Liver (tissue), 9 donors: ENCODE data around the gene TUBB1. TPM values are rescaled to one million over a fixed set of nuclear protein-coding genes. Genes with fewer than 3 reads are reported as not detected.

Experiments
- DNase-seq: peaks from one replicate; pipeline ENCODE4 v3.0.0-alpha.2; 2017; ENCODE audit warnings: low spot score
- H3K27ac ChIP-seq, 2 donors: one replicate each; pipeline ENCODE4 v1.7.0; 2013; ENCODE audit warnings: inconsistent platforms in 2 of 2, low read length in 2 of 2, control low read depth in 1 of 2, low read depth in 1 of 2, mild to moderate bottlenecking in 1 of 2
- H3K27me3 ChIP-seq, 4 donors: one replicate each; pipeline versions ENCODE4 v1.6.1 to v1.7.0; 2013; ENCODE audit warnings: low read length in 3 of 4, inconsistent platforms in 1 of 4, mild to moderate bottlenecking in 1 of 4, moderate library complexity in 1 of 4; ENCODE audit not compliant: control insufficient read depth in 4 of 4, insufficient read depth in 4 of 4
- H3K36me3 ChIP-seq, 4 donors: one replicate each; pipeline versions ENCODE4 v1.6.1 to v1.7.0; 2013; ENCODE audit warnings: low read length in 3 of 4, mild to moderate bottlenecking in 3 of 4, low read depth in 1 of 4, moderate library complexity in 1 of 4; ENCODE audit not compliant: control insufficient read depth in 4 of 4, insufficient read depth in 3 of 4
- H3K4me1 ChIP-seq, 4 donors: one replicate each; pipeline versions ENCODE4 v1.6.1 to v1.7.0; 2013; ENCODE audit warnings: low read length in 3 of 4, mild to moderate bottlenecking in 3 of 4, moderate library complexity in 1 of 4; ENCODE audit not compliant: control insufficient read depth in 4 of 4, insufficient read depth in 4 of 4
- H3K4me3 ChIP-seq, 3 donors: one replicate each; pipeline versions ENCODE4 v1.6.1 to v1.7.0; 2013; ENCODE audit warnings: low read length in 3 of 3, control low read depth in 1 of 3, low read depth in 1 of 3, mild to moderate bottlenecking in 1 of 3
- H3K9ac ChIP-seq, 2 donors: one replicate each; pipeline ENCODE4 v1.7.0; 2013; ENCODE audit warnings: low read length in 2 of 2, mild to moderate bottlenecking in 2 of 2, moderate library complexity in 2 of 2, control low read depth in 1 of 2, low read depth in 1 of 2
- H3K9me3 ChIP-seq, 4 donors: one replicate each; pipeline versions ENCODE4 v1.6.1 to v1.7.0; 2013; ENCODE audit warnings: low read length in 3 of 4; ENCODE audit not compliant: control insufficient read depth in 4 of 4
- EGR1 ChIP-seq, 2 donors: IDR thresholded peaks; 2 replicates each; pipeline ENCODE4 v1.6.1; 2016 to 2018; ENCODE audit warnings: antibody characterized with exemption in 2 of 2, low read depth in 2 of 2
- FOXA1 ChIP-seq: IDR thresholded peaks from 2 replicates; pipeline ENCODE4 v1.6.1; 2016; ENCODE audit warnings: antibody characterized with exemption
- GABPA ChIP-seq, 2 donors: IDR thresholded peaks in 1 of 2; conservative IDR thresholded peaks in 1 of 2; 2 replicates each; pipeline ENCODE4 v1.6.1; 2016; ENCODE audit warnings: antibody characterized with exemption in 2 of 2, mild to moderate bottlenecking in 1 of 2, moderate library complexity in 1 of 2
- HNF4A ChIP-seq, 2 donors: conservative IDR thresholded peaks; 2 replicates each; pipeline ENCODE4 v1.6.1; 2016; ENCODE audit warnings: antibody characterized with exemption in 2 of 2, mild to moderate bottlenecking in 2 of 2
- JUND ChIP-seq, 2 donors: IDR thresholded peaks; 2 replicates each; pipeline ENCODE4 v1.6.1; 2016; ENCODE audit warnings: antibody characterized with exemption in 2 of 2
- NR2F2 ChIP-seq: IDR thresholded peaks from 2 replicates; pipeline ENCODE4 v1.6.1; 2016; ENCODE audit warnings: antibody characterized with exemption
- RAD21 ChIP-seq, 2 donors: IDR thresholded peaks; 2 replicates each; pipeline ENCODE4 v1.6.1; 2016; ENCODE audit warnings: antibody characterized with exemption in 2 of 2, mild to moderate bottlenecking in 2 of 2
- RXRA ChIP-seq, 2 donors: IDR thresholded peaks; 2 replicates each; pipeline ENCODE4 v1.6.1; 2017 to 2018; ENCODE audit warnings: antibody characterized with exemption in 2 of 2, mild to moderate bottlenecking in 1 of 2
- SP1 ChIP-seq: IDR thresholded peaks from 2 replicates; pipeline ENCODE4 v1.6.1; 2018; ENCODE audit warnings: antibody characterized with exemption, mild to moderate bottlenecking
- TAF1 ChIP-seq: conservative IDR thresholded peaks from 2 replicates; pipeline ENCODE4 v1.6.1; 2016; ENCODE audit warnings: antibody characterized with exemption, mild to moderate bottlenecking
- YY1 ChIP-seq: IDR thresholded peaks from 2 replicates; pipeline ENCODE4 v1.6.1; 2016; ENCODE audit warnings: antibody characterized with exemption, mild to moderate bottlenecking
- WGBS: extraction: QIAGEN DNeasy Blood & Tissue Kit; methylation state at CpG from one replicate; pipeline ENCODE4 v1.1.7; 2013; 5-methylcytosine and 5-hydroxymethylcytosine counted together
- polyA plus RNA-seq, 2 donors: library from polyadenylated mRNA; stranded (reverse) in 1 of 2; unstranded in 1 of 2; fragments of 200-250 nt in 1 of 2; fragments of >200 nt in 1 of 2; fragmentation: Nextera tagmentation in 1 of 2; extraction: Ambion mirVana in 1 of 2; gene quantifications; one replicate each; pipeline versions ENCODE4 v1.2.1 to v1.2.3, GENCODE V29; 2013 to 2015
- total RNA-seq, 2 donors: library from RNA; depleted of rRNA; stranded (reverse); fragments of >200 nt; gene quantifications; one replicate each; pipeline ENCODE4 v1.2.3, GENCODE V29; 2014
- TF ChIP-seq, protein P1 (sequence below): IDR thresholded peaks from 2 replicates; pipeline ENCODE4 v1.6.1; 2016; ENCODE audit warnings: antibody characterized with exemption
- TF ChIP-seq, protein P2 (sequence below): fragments of 150-350 bp; IDR thresholded peaks from 2 replicates; pipeline ENCODE4 v1.5.1; 2017; ENCODE audit warnings: improper control_type of control experiment, low read depth, low read length; ENCODE audit not compliant: missing input control
- TF ChIP-seq, protein P3 (sequence below): IDR thresholded peaks from 2 replicates; pipeline ENCODE4 v1.6.1; 2016; ENCODE audit warnings: antibody characterized with exemption, mild to moderate bottlenecking
- donor health status: healthy.
- donor health status: healthy.
- donor health status: healthy.
- donor health status: healthy.
- donor health status: healthy.

TUBB1 gene
- total and polyA plus RNA-seq, 4 donors, result 0.17 to 59.5 (median 0.24) TPM

DNA sequence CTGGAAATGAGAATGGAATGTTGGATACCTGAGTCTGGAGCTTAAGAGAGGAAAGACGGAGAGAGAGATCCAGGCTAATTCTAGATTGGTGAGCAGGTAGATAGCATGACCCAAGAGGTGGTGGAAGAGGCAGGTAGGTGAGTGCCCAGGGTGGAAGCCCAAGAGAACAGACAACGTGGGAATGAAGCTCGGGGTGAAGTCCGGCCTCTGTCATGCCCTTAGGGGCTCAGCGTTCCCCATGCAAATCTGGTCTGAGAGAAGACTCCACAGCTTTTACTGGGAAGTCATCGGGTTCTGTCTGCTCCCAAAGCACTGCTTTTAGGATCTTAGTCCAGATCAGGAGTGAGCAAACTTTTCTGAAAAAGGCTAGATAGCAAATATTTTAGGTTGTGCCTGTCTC is 34.5 kb upstream of the TUBB1 start:
- no peaks in the 10 kb centered on the region for H3K9me3 ChIP-seq
- WGBS, result 82% methylated on average over 6 of the region's 6 CpGs
- H3K27me3 ChIP-seq, result no peaks in the 10 kb centered on the region
- no peak overlapping the region for H3K27ac ChIP-seq
- peaks cover 5 to 35% (median 23%) of the 10 kb centered on the region in 4 donors for H3K4me1 ChIP-seq
- H3K4me3 ChIP-seq, result no peak overlapping the region
- H3K36me3 ChIP-seq, result peaks cover 3 to 26% (median 20%) of the 10 kb centered on the region in 4 donors
- TF ChIP-seq NR2F2 (no peak), EGR1 (IDR thresholded peaks at IDR 0.05; ENCODE audit: low read depth in 2 of 2) (no peak), JUND (IDR thresholded peaks at IDR 0.05) (no peak), GABPA (IDR thresholded peaks at IDR 0.05 in 1 of 2, conservative IDR thresholded peaks at IDR 0.05 in 1 of 2) (no peak), TAF1 (no peak), YY1 (no peak), HNF4A (conservative IDR thresholded peaks at IDR 0.05) (no peak), SP1 (no peak), RXRA (IDR thresholded peaks at IDR 0.05) (no peak), RAD21 (IDR thresholded peaks at IDR 0.05) (no peak), FOXA1 (no peak)
- TF ChIP-seq, protein P1, sequence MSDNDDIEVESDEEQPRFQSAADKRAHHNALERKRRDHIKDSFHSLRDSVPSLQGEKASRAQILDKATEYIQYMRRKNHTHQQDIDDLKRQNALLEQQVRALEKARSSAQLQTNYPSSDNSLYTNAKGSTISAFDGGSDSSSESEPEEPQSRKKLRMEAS, result no peak
- TF ChIP-seq, protein P2, sequence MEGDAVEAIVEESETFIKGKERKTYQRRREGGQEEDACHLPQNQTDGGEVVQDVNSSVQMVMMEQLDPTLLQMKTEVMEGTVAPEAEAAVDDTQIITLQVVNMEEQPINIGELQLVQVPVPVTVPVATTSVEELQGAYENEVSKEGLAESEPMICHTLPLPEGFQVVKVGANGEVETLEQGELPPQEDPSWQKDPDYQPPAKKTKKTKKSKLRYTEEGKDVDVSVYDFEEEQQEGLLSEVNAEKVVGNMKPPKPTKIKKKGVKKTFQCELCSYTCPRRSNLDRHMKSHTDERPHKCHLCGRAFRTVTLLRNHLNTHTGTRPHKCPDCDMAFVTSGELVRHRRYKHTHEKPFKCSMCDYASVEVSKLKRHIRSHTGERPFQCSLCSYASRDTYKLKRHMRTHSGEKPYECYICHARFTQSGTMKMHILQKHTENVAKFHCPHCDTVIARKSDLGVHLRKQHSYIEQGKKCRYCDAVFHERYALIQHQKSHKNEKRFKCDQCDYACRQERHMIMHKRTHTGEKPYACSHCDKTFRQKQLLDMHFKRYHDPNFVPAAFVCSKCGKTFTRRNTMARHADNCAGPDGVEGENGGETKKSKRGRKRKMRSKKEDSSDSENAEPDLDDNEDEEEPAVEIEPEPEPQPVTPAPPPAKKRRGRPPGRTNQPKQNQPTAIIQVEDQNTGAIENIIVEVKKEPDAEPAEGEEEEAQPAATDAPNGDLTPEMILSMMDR, result no peak
- TF ChIP-seq, protein P3, sequence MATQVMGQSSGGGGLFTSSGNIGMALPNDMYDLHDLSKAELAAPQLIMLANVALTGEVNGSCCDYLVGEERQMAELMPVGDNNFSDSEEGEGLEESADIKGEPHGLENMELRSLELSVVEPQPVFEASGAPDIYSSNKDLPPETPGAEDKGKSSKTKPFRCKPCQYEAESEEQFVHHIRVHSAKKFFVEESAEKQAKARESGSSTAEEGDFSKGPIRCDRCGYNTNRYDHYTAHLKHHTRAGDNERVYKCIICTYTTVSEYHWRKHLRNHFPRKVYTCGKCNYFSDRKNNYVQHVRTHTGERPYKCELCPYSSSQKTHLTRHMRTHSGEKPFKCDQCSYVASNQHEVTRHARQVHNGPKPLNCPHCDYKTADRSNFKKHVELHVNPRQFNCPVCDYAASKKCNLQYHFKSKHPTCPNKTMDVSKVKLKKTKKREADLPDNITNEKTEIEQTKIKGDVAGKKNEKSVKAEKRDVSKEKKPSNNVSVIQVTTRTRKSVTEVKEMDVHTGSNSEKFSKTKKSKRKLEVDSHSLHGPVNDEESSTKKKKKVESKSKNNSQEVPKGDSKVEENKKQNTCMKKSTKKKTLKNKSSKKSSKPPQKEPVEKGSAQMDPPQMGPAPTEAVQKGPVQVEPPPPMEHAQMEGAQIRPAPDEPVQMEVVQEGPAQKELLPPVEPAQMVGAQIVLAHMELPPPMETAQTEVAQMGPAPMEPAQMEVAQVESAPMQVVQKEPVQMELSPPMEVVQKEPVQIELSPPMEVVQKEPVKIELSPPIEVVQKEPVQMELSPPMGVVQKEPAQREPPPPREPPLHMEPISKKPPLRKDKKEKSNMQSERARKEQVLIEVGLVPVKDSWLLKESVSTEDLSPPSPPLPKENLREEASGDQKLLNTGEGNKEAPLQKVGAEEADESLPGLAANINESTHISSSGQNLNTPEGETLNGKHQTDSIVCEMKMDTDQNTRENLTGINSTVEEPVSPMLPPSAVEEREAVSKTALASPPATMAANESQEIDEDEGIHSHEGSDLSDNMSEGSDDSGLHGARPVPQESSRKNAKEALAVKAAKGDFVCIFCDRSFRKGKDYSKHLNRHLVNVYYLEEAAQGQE, result no peak
- no peak overlapping the region for H3K9ac ChIP-seq
- DNase-seq, result peak; percentile 20

DNA sequence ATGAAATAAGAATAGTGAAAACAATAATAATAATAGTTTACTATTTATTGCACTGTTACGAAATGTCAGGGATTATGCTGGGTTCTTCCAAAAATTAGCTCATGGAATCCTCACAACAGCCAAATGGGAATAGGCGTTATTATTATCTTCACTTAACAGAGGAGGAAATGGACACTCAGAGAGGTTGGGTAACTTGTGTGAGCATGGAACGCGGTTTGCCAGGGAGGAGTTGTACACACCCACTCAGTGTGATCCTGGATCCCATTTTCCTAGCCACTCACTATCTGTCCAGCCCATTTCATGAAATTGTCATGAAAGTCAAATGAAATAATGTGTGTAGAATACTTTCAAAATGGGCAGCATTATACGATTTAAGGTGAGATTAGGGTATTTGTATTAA is 33.6 kb upstream of the TUBB1 start:
- no peak overlapping the region for H3K4me3 ChIP-seq
- 93% methylated on average over 5 of the region's 5 CpGs for WGBS
- H3K9ac ChIP-seq, result no peak overlapping the region
- no peaks in the 10 kb centered on the region for H3K27me3 ChIP-seq
- no peak overlapping the region for H3K27ac ChIP-seq
- no peaks in the 10 kb centered on the region for H3K9me3 ChIP-seq
- peaks cover 5 to 31% (median 21%) of the 10 kb centered on the region in 4 donors for H3K36me3 ChIP-seq
- TF ChIP-seq GABPA (IDR thresholded peaks at IDR 0.05 in 1 of 2, conservative IDR thresholded peaks at IDR 0.05 in 1 of 2) (no peak), JUND (IDR thresholded peaks at IDR 0.05) (no peak)
- TF ChIP-seq, protein P2, result no peak
- H3K4me1 ChIP-seq, result peaks cover 5 to 35% (median 22%) of the 10 kb centered on the region in 4 donors
- DNase-seq, result no peak
